PC-9 (cell line): Measurements from ENCODE around the gene KCNJ12.
"Not testable (repeated sequence)": the region's sequence is repeated elsewhere in the genome, so short reads cannot be mapped to it uniquely, and the experiment has no call there.

ENCODE experiments used
- CTCF ChIP-seq: fragments of 200-600 bp; sonication (generic); conservative IDR thresholded peaks from 2 replicates; pipeline ENCODE4 v1.6.1; 2017; ENCODE audit warnings: mixed run types, antibody characterized with exemption, mild to moderate bottlenecking, moderate library complexity
- EZH2 ChIP-seq: fragments of 200-600 bp; sonication (generic); IDR thresholded peaks from 2 replicates; pipeline ENCODE4 v1.8.0; 2017; ENCODE audit warnings: antibody characterized with exemption, low read depth

GRCh38 chr17:21404956-21405731 lies 29.0 kb downstream of the KCNJ12 start:
- not testable (repeated sequence) for TF ChIP-seq EZH2, CTCF
